ENCODE measurements around the gene DDX53.

DDX53 gene

DNA sequence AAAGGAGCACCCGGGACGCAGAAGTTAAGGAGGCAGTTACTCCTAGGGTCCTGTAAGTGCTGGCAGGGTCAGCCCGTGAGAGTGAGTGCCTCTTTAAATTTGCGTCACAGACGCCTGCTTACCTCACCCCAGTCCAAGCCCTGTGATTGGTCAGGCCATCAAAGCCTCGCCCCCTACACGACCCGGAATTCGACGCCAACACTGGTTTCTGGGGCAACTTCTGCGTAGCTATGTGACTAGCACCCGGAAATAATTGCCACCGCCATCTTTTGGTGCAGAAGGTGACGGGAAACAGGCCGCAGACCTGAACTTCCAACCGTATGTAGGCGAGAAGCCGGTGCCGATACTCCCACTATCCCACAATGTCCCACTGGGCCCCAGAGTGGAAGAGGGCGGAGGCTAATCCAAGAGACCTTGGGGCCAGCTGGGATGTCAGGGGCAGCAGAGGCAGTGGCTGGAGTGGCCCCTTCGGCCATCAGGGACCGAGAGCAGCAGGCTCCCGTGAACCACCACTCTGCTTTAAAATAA is at the start of gene DDX53:
DDX53 (plus strand) TSS at position 265 of the 528 bp plus-strand sequence; CDS start at position 363, 98 bp downstream.
- DNase-seq (ENCODE audit: low read depth in 2 of 2) = no peak

DNA sequence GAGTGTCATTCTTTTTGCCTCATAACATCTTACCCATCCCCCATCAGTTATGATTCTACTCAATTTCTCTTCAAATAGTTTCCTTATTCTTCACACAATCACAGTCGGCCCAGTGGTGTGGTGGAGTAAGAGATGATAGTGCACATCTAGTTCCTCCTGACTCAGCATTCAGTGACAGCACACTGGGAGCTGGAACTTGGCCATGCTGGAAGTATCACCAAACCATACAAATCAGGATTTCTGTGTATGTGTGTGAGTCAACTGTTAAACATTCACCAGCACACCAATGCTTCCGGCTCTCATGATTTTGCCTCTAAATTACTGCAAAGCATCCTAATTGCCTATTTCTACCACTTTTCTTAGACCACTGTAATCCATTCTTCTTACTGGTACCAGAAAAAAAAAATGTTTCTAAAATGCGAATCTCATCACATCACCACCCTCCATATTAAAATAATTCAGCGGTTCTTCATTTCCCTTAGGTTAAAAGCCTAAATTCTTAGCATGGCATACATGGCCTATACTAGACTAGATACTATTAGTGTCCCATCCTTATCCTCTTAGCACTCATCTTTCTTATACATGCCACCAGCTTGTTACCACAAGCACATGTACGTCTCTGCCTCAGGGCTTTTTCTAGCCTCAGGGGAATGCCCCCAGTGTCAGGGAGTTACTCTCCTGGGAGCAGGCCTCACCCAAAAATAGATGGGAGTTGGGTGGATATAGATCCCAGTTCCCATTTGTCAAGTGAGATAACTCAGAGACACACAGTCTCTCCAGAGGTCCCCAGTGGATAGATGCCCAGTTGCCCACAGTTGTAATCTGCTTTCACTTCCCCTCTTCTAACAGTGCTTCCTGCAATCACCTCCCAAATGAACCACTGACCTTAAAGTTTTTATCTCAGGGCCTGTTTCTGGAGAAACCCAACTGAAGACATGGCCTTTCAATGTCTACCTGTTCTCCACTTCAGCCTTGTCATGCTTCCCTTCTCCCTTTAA is 49.2 kb upstream of the DDX53 start:
- no peak for DNase-seq (ENCODE audit: low read depth in 2 of 2)

DNA sequence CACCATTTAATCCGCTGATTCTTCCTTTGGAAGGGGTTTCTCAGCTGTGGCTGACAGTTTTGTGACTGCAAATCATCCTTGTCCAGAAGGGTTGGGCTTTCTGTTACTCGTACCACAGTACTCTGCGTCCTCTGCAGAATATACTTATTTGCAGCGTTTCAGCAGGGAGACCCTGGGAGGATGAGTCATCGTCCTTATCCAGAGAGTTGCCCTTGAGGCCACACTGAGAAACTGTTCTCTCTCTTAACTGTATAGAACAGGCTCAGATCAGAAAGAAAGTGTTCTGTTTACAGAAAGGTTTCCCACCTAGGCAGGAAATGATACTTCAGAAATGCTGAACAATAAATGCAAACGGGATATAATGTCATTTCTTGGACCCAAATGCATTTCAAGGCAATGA is 47.8 kb upstream of the DDX53 start:
- DNase-seq (ENCODE audit: low read depth in 2 of 2) = no peak

DNA sequence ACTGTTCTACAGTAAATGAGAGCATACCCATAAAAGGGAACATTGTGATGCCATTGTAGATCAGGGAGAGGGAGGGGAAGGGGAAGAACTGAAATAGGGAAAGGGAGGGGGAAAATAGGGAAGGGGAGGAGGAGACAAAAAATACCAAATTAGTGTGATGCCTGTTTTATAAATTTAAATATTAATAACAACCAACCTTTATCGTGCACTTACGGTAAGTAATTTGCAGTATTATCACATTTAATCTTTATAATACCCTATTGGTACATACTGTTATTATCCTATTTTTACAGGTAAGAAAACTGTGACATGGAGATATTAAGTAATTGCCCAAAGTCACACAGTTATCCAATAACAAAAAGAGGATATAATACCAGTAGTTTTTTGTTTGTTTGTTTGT is 41.5 kb upstream of the DDX53 start:
- DNase-seq (ENCODE audit: low read depth in 2 of 2) = no peak

DNA sequence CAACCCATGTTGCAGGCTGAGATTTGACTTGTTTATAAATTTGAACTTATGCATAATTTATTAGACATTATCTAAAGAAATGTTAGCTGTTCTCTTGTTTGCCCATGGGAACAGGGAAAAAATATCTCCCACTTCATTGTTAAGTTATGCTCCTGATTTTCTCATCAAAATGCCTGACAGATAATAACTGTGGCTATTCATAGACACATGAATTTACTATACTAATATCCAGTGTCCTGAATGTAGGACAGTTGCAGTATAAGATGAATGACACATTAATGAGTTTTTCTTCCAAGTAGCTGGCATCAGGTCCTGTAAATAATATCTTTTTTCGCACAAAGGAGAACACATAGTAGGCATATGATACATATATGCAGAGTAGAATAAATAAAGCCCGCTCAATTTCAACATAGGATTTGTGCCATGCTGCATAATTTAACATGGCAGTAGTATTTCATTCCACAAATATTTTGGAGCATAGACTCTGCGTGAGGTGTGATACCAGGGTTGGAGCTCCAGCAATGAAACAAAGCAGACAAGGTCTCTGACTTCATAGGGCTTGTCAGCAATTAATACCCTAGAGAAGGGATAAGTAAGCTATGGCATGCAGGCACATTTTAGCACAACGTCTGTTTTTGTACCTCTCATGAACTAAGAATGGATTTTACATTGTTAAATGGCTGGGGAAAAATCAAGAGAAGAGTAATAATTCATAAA is 40.4 kb upstream of the DDX53 start:
- no peak for DNase-seq (ENCODE audit: low read depth in 2 of 2)

DNA sequence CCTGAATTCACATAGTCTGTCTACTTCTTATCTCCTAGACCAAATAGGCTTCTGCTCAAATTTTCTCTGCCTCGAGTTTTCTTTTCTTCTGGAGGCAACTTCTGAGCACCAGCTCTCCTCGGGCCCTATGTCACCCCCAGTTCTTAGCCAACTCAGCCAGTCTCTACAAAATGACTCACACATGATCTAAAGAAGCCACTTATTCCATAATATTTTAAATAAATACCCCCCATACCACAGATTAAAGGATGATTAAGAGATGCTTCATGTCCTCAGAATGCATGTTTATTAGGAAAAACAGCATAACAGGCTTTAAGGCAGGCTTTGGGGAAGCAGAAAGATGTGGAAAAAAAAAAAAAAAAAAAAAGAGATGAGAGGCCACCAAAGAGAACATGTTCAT is 36.6 kb upstream of the DDX53 start:
- DNase-seq (ENCODE audit: low read depth in 2 of 2) = no peak

DNA sequence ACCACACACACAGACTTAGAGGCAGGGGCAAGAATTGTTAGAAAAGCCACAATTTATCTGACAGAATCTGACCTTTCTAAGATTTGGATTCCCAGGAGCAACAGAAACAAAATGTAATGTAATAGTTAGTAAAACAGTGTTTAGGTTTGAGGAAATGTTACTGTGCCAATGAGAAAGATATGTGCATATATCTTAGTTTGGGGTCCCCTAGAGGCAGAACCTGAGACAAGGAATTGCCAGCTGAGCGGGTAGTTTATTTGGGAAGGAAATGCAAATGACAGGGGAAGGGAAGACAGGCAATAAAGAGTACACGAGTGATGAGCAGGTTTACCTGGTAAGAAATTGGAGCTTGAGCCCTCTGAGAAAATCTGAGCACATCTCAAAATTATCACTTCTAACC is 31.3 kb upstream of the DDX53 start:
- no peak for DNase-seq (ENCODE audit: low read depth in 2 of 2)

DNA sequence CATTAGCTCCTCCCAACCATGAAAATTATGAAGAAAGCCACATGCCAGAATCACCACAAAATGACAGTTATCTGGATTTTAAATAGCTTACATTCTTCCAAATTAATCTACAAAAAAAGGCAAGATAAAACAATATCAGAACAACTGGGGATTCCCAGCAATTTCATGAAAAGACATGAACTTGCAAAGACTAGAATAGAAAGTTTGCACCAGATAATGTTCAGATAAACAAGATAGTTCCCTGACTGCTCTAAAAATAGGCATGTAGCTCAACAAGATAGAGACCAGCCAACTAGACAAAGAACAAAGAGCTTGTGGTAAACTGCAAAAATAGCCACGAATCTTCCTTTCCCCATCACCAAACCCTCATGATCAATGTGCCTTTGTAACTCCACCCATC is 30.3 kb upstream of the DDX53 start:
- DNase-seq (ENCODE audit: low read depth in 2 of 2) = no peak

DNA sequence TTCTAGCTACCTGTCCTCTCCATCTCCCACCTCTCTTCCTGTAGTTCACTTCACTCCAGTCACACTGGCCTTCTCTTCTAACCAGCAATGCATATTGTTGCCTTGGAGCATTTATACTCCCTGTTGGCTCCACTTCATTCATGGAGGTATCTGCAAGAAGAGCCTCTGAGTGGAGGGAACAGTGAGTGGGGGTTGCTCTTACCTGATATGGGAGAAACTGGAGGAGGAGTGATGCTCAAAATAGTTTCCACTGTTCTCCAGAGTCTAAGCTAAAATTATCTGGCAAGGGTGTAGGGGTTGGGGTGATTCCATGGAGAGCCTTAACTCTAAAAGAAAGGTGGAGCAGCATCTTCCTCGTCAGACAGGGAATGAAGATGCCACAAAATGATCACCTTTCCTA is 28.9 kb upstream of the DDX53 start:
- DNase-seq (ENCODE audit: low read depth in 2 of 2) = no peak

DNA sequence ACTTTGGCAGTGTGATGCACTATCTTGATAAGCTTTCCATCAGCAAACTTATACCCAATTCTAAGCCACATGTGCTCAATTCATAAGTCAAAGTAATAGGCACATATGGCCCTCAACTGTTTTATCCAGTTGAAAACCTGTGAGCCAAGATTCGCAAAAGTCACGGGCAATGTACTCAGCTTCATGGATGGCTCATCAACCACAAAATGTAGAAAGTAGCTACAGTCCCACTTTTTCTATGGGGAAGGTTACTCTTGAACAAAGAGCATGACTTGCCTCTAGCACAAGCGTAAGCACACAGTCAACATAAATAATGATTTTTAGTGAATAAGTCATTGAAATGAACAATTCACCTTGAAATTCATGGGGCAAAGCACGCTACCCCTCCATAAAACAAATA is 25.1 kb upstream of the DDX53 start:
- no peak for DNase-seq (ENCODE audit: low read depth in 2 of 2)

DNA sequence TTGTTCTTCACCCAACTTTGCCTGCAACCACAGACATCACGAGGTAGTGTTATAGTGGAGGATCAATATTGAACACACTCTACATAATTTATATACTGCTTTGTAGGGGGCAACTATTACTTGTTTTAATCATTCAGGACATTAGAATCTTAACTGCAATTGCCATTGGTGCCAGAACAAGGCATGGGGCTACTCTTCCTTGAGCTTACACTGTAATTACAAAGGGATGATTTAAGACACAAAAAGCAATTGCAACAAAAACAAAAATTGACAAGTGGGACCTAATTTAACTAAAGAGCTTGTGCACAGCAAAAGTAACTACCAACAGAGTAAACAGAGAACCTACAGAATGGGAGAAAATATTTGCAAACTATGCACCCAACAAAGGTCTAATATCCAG is 24.0 kb upstream of the DDX53 start:
- DNase-seq (ENCODE audit: low read depth in 2 of 2) = no peak

DNA sequence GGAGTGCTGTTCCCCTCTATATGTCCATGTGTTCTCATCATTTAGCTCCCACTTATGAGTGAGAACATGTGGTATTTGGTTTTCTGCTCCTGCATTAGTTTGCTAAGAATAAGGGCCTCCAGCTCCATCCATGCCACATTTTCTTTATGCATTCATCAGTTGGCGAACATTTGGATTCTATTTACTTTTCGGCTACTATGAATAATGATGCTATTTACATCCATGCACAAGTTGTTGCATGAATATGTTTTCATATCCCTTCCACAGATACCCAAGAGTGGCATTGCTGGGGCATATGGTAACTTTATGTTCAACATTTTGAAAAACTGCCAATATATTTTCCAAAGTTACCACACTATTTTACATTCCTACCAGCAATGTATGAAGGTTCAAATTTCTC is 13.8 kb upstream of the DDX53 start:
- DNase-seq (ENCODE audit: low read depth in 2 of 2) = no peak

DNA sequence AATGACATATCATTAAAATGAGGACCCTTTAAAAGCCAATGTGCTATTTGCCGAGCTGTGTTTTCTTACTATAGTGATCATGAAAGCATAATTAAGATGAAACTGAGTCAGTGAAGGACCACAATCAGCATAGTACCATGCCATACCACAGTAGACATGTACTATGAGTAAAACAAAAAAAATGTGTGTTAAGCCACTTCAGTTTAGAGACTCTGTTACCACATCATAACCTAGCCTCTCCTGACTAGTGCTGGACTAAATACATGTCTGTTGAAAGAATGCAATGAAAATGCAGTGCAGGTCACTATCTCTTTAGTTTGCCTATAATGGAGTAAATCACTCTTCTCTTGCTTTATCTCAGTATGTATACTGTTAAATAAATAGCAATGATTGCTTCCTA is 12.3 kb upstream of the DDX53 start:
- no peak for DNase-seq (ENCODE audit: low read depth in 2 of 2)

DNA sequence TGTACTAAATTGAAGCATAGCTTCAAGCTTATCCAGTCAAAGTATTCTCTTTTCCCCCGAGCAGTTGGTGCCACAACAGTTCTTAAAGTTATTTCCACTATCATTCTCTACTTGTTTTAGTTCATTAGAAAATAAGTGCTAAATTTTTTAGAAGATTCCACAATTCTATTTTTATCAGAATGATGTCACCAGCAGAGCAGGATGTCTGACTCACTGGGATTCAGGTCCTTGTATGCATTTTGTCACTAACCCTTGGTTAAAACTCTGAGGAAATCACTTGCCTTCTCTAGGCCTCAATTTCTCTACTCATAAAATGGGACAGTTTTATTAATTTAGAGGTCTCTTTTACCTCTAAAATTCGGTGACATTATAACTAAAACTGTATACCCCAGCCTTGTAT is 3.4 kb downstream of the DDX53 start:
- no peak for DNase-seq (ENCODE audit: low read depth in 2 of 2)

DNA sequence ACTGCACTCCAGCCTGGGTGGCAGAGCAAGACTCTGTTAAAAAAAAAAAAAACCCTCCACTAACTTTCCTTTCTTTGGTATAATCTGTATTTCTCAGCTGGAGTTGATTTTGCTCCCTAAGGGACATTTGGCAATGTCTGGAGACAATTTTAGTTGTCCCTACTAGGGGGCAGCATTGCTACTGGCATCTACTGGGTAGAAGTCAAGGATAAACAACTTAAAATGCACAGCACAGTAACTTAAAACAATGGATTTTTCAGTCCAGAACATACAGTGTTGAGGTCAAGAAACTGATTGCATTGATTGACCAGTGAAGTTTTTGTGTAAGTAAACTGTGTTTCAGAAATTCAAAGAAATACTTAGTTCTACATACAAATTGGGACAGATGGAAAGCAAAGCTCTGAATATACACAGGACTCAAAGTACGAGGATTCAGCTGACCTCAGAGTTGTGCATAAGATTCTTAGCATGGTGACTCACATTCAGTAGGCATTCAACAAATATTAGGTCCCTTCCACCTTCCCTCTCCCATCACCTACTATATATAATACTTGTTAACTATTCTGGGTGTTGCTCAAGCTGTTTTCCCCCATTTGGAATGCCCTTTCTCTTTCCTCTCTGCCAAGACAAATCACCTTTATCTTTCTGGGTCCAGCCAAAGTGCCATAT is 8.8 kb downstream of the DDX53 start:
- DNase-seq (ENCODE audit: low read depth in 2 of 2) = no peak

DNA sequence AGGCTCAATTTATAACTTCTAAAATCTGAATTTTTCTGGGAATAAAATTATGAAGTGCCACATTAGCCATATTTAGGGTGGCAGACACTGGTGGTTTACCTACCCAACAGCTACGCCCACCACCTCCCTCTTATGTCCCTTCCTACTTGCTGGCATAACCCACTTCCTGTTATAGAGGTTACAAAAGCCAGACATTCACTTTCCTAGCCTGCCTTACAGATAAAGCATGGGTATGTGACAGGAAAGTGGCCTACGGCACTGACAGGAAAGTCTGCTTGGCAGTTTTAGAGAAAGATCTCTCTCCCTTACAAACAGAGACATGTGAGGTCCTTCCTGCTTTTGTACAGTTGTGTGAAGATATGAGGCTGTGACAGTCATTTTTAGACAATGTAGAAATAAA is 12.4 kb downstream of the DDX53 start:
- no peak for DNase-seq (ENCODE audit: low read depth in 2 of 2)

DNA sequence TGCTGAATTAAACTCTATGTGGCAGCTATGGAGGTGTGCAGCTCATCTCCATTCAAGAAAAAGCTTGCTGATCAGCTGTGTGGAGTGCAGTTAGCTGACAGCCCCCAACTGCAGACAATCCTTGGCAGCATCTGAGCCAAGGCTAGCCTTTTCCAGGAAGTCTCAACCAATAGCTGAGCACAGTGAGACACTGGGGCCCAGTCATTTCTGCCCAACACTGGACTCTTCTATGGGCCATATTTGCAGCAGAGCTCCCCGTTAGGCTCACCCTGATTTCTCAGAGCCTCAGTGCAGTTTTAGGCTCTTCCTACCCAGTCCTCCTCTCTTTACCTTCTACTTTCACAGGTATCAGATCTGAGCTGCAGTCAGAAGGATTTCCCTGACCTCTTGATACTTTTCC is 12.9 kb downstream of the DDX53 start:
- DNase-seq (ENCODE audit: low read depth in 2 of 2) = no peak

DNA sequence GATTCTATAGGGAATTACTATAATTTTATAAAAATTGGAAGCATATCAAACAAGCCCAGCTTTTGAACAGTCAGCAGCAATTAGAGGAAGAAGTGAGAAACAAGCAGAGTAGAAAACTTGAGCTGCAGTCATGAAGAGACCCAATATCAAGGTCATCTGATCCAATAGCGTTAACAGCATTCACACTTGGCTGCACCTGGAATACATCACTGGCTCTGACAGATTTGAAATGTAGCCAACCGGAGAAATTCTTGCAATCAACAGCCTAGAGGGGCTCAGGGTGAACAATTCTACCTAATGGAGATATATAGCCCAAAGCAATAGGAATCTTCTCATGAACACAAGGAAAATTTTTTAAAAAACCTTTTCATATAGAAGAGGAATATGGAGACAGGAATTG is 13.6 kb downstream of the DDX53 start:
- no peak for DNase-seq (ENCODE audit: low read depth in 2 of 2)

DNA sequence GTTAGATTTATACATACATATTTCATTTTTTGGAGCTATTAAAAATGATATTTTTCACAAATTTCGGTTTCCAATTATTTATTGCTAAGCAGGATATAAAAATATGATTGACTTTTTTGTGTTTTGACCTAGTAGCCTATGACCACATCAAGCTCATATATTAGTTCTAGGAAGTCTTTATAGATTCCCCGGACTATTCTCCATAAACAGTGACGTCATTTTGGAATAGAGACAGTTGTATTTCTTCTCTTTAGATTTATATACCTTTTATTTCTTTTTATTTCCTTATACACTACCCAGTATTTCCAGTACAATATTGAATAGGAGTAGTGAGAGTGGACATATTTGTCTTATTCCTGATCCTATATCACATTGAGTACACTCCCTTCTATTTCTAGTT is 31.8 kb downstream of the DDX53 start:
- DNase-seq (ENCODE audit: low read depth in 2 of 2) = no peak

DNA sequence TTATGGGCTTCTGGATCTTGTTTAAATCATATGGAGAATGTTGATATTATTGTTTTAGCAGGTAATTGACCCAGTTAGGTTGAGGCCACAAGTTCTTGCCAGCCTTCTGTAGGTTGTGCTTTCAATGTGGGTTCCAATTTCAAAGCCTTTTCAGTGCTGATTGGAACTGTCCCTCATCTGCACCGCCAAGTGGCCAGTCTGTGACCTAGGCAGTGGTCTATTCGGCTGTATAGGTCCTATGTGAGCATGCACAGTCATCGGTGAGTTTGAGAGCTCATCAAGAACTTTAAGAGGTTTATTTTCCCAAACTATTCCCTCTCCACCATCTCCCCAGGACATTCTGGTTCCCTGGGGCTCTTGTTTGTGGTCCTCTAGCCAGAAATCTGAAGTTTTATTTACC is 35.7 kb downstream of the DDX53 start:
- no peak for DNase-seq (ENCODE audit: low read depth in 2 of 2)

DNA sequence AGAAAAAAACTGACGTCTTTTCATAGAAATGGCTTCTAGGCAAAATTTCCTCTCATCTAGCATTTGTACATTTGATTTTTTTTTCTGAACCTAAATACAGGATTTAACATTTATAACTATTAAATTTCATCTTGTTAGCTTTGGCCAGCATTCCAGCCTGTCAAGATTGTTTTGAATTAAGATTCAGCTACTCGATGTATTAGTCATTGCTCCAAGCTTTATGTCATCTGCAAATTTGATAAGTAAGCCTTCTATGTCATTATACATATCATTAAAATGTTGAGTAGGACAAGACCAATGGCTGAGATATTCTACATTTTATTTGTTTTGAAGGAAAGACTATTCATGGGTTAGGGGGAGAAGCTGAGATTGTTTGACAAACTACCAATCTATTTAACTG is 46.7 kb downstream of the DDX53 start:
- no peak for DNase-seq (ENCODE audit: low read depth in 2 of 2)

All from stimulated activated CD8-positive, alpha-beta memory T cell treated with anti-CD3 and anti-CD28 coated beads, Interleukin-15, amount 100 ng/mL, for 48 hours (primary cell).